SK-N-SH (cell line): ENCODE measurements around the gene AHCTF1. TPM values are rescaled to one million over a fixed set of nuclear protein-coding genes. Genes with fewer than 3 reads are reported as not detected.

Source experiments
- CTCF ChIA-PET: fragments of 300-600, 350-600 bp; formaldehyde crosslinking; extraction: SDS; loops from one replicate; lab custom pipeline; 2021; lab: Yijun Ruan, JAX
- POLR2A ChIA-PET: fragments of 350-600 bp; sonication (Branson Sonifier 250); formaldehyde crosslinking; extraction: SDS; loops from one replicate; lab custom pipeline; 2020; ENCODE audit warnings: antibody characterized with exemption, inconsistent platforms; lab: Yijun Ruan, JAX
- DNase-seq: peaks from one replicate; pipeline ENCODE4 v3.0.0; 2012
- H2AFZ ChIP-seq: fragments of 200-600 bp; sonication (generic); 2 replicates; pipeline ENCODE4 v1.8.1; 2016; ENCODE audit warnings: antibody characterized with exemption, mild to moderate bottlenecking, low read depth
- H3F3A ChIP-seq: fragments of 200-600 bp; sonication (generic); replicated peaks from 2 replicates; pipeline ENCODE3; 2016; ENCODE audit warnings: antibody characterized with exemption, mild to moderate bottlenecking; ENCODE audit not compliant: insufficient read depth
- H3K27ac ChIP-seq, 2 experiments: fragments of 200-500 bp in 1 of 2; fragments of 200-600 bp in 1 of 2; sonication (Bioruptor generic) in 1 of 2; sonication (generic), shearing (Covaris generic) in 1 of 2; 2 replicates each; pipeline versions ENCODE4 v1.5.1 to v1.6.1; 2014 to 2016; ENCODE audit warnings: low read depth in 2 of 2, inconsistent platforms in 1 of 2, low read length in 1 of 2, mild to moderate bottlenecking in 1 of 2, mixed read lengths in 1 of 2
- H3K27me3 ChIP-seq: fragments of 200-600 bp; sonication (generic), shearing (Covaris generic); 2 replicates; pipeline ENCODE4 v1.6.1; 2016; ENCODE audit warnings: mixed run types; ENCODE audit not compliant: insufficient read depth
- H3K36me3 ChIP-seq, 2 experiments: fragments of 200-500 bp in 1 of 2; fragments of 200-600 bp in 1 of 2; sonication (Bioruptor generic) in 1 of 2; sonication (generic) in 1 of 2; replicated peaks in 1 of 2; 2 replicates each; pipeline versions ENCODE3 to v1.5.1; 2014 to 2016; ENCODE audit warnings: low read length in 1 of 2, mild to moderate bottlenecking in 1 of 2; ENCODE audit not compliant: insufficient read depth in 2 of 2, control insufficient read depth in 1 of 2
- H3K4me1 ChIP-seq, 2 experiments: fragments of 200-500 bp in 1 of 2; fragments of 200-600 bp in 1 of 2; sonication (Bioruptor generic) in 1 of 2; sonication (generic), shearing (Covaris generic) in 1 of 2; 2 replicates each; pipeline versions ENCODE4 v1.5.1 to v1.6.1; 2014 to 2016; ENCODE audit warnings: low read depth in 1 of 2, low read length in 1 of 2, mixed run types in 1 of 2; ENCODE audit not compliant: insufficient read depth in 2 of 2, control insufficient read depth in 1 of 2
- H3K4me2 ChIP-seq: fragments of 200-600 bp; sonication (generic), shearing (Covaris generic); 2 replicates; pipeline ENCODE4 v1.6.1; 2017; ENCODE audit warnings: mixed run types
- H3K4me3 ChIP-seq, 2 experiments: fragments of 200-500 bp in 1 of 2; fragments of 200-600 bp in 1 of 2; sonication (Bioruptor generic) in 1 of 2; sonication (generic), shearing (Covaris generic) in 1 of 2; 2 replicates each; pipeline versions ENCODE4 v1.5.1 to v1.8.1; 2014 to 2016; ENCODE audit warnings: low read depth in 2 of 2, inconsistent platforms in 1 of 2, low read length in 1 of 2, mild to moderate bottlenecking in 1 of 2, mixed read lengths in 1 of 2, moderate library complexity in 1 of 2
- H3K79me2 ChIP-seq: fragments of 200-600 bp; sonication (generic); 2 replicates; pipeline ENCODE4 v1.8.1; 2017; ENCODE audit warnings: mild to moderate bottlenecking; ENCODE audit not compliant: insufficient read depth
- H3K9ac ChIP-seq: fragments of 200-600 bp; sonication (generic); 2 replicates; pipeline ENCODE4 v1.6.1; 2017; ENCODE audit warnings: mixed run types
- H3K9me2 ChIP-seq: fragments of 200-600 bp; sonication (generic); 2 replicates; pipeline ENCODE4 v1.6.1; 2017; ENCODE audit warnings: mixed run types
- H3K9me3 ChIP-seq: fragments of 200-600 bp; sonication (generic); 2 replicates; pipeline ENCODE4 v1.6.1; 2017; ENCODE audit warnings: mixed run types, mild to moderate bottlenecking, moderate library complexity
- H4K20me1 ChIP-seq: fragments of 200-600 bp; sonication (generic); 2 replicates; pipeline ENCODE4 v1.6.1; 2017; ENCODE audit warnings: mild to moderate bottlenecking, mixed run types; ENCODE audit not compliant: insufficient read depth
- CHD2 ChIP-seq: fragments of 150-350 bp; IDR thresholded peaks from 2 replicates; pipeline ENCODE4 v1.6.1; 2018; ENCODE audit warnings: low read length; ENCODE audit not compliant: partially characterized antibody
- CTCF ChIP-seq: fragments of 200-600 bp; sonication (generic); IDR thresholded peaks from 2 replicates; pipeline ENCODE4 v1.6.1; 2017; ENCODE audit warnings: antibody characterized with exemption, mild to moderate bottlenecking, moderate library complexity
- EZH2phosphoT487 ChIP-seq: fragments of 200-600 bp; sonication (generic); IDR thresholded peaks from 2 replicates; pipeline ENCODE4 v1.6.1; 2017; ENCODE audit warnings: low read depth, mixed run types, mild to moderate bottlenecking, antibody characterized with exemption, moderate library complexity, borderline replicate concordance
- FOSL2 ChIP-seq: IDR thresholded peaks from 2 replicates; pipeline ENCODE4 v1.4.0; 2012; ENCODE audit warnings: low read depth, mild to moderate bottlenecking, moderate library complexity, borderline replicate concordance
- GATA2 ChIP-seq: sonication (generic); formaldehyde crosslinking; IDR thresholded peaks from 2 replicates; pipeline ENCODE4 v1.5.0; 2020; ENCODE audit warnings: mild to moderate bottlenecking, missing genetic modification reagents
- MXI1 ChIP-seq: IDR thresholded peaks from 2 replicates; pipeline ENCODE4 v1.6.1; 2012; ENCODE audit warnings: mild to moderate bottlenecking, low read depth, low read length, improper control_type of control experiment
- NRF1 ChIP-seq: IDR thresholded peaks from 2 replicates; pipeline ENCODE4 v1.6.1; 2012; ENCODE audit warnings: low read depth, mild to moderate bottlenecking, low read length
- POLR2AphosphoS5 ChIP-seq: IDR thresholded peaks from 2 replicates; pipeline ENCODE4 v1.6.1; 2012; ENCODE audit warnings: low read depth, low read length
- SMC3 ChIP-seq: IDR thresholded peaks from 2 replicates; pipeline ENCODE4 v1.6.1; 2012; ENCODE audit warnings: low read depth, low read length, improper control_type of control experiment
- TEAD4 ChIP-seq: IDR thresholded peaks from 2 replicates; pipeline ENCODE4 v1.4.0; 2012; ENCODE audit warnings: mild to moderate bottlenecking, borderline replicate concordance; ENCODE audit not compliant: insufficient read depth
- USF1 ChIP-seq: IDR thresholded peaks from 2 replicates; pipeline ENCODE4 v1.4.0; 2012; ENCODE audit warnings: low read depth, borderline replicate concordance
- WGBS: methylation state at CpG from one replicate; pipeline ENCODE4 v1.1.6; 2017; ENCODE audit warnings: low lambda C conversion rate; 5-methylcytosine and 5-hydroxymethylcytosine counted together
- polyA plus RNA-seq, 3 experiments: library from polyadenylated mRNA; depleted of rRNA; stranded (reverse); fragments of >200 nt; gene quantifications; 2 replicates each; pipeline ENCODE4 v1.2.3, GENCODE V29; 2012
- TF ChIP-seq, protein P1 (sequence below): IDR thresholded peaks from 2 replicates; pipeline ENCODE4 v1.6.1; 2012; ENCODE audit warnings: mild to moderate bottlenecking, low read depth, low read length, moderate library complexity
- TF ChIP-seq, protein P2 (sequence below): fragments of 150-350 bp; IDR thresholded peaks from 2 replicates; pipeline ENCODE4 v1.6.1; 2016; ENCODE audit warnings: mild to moderate bottlenecking, low read depth, low read length

Gene AHCTF1
- polyA plus RNA-seq, 1 of the 3 experiments (the other 2 are of a cell fraction): 8.5 TPM

GRCh38 chr1:246947255-246947654, 15.5 kb upstream of the AHCTF1 start:
- H3K4me3 ChIP-seq: no peak overlapping the region
- CTCF ChIA-PET: no interaction called here
- peaks cover 0 to 3% of the 10 kb centered on the region in 2 experiments for H3K36me3 ChIP-seq
- WGBS: 88% methylated on average over 7 of the region's 7 CpGs
- no peak for DNase-seq
- H2AFZ ChIP-seq: no peak overlapping the region
- H3K9me2 ChIP-seq: no peaks in the 10 kb centered on the region
- TF ChIP-seq, protein P1, sequence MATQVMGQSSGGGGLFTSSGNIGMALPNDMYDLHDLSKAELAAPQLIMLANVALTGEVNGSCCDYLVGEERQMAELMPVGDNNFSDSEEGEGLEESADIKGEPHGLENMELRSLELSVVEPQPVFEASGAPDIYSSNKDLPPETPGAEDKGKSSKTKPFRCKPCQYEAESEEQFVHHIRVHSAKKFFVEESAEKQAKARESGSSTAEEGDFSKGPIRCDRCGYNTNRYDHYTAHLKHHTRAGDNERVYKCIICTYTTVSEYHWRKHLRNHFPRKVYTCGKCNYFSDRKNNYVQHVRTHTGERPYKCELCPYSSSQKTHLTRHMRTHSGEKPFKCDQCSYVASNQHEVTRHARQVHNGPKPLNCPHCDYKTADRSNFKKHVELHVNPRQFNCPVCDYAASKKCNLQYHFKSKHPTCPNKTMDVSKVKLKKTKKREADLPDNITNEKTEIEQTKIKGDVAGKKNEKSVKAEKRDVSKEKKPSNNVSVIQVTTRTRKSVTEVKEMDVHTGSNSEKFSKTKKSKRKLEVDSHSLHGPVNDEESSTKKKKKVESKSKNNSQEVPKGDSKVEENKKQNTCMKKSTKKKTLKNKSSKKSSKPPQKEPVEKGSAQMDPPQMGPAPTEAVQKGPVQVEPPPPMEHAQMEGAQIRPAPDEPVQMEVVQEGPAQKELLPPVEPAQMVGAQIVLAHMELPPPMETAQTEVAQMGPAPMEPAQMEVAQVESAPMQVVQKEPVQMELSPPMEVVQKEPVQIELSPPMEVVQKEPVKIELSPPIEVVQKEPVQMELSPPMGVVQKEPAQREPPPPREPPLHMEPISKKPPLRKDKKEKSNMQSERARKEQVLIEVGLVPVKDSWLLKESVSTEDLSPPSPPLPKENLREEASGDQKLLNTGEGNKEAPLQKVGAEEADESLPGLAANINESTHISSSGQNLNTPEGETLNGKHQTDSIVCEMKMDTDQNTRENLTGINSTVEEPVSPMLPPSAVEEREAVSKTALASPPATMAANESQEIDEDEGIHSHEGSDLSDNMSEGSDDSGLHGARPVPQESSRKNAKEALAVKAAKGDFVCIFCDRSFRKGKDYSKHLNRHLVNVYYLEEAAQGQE: no peak
- TF ChIP-seq SMC3: no peak
- TF ChIP-seq CHD2: no peak
- no peak for TF ChIP-seq GATA2
- TF ChIP-seq MXI1: no peak
- no peak for TF ChIP-seq USF1
- no peak for TF ChIP-seq FOSL2
- no peak for TF ChIP-seq EZH2phosphoT487
- TF ChIP-seq NRF1: no peak
- TF ChIP-seq CTCF: no peak
- TF ChIP-seq, all 33 proteins: peak for 0
- no peak overlapping the region for H3K27ac ChIP-seq
- H3F3A ChIP-seq: no peaks in the 10 kb centered on the region
- H3K27me3 ChIP-seq: no peaks in the 10 kb centered on the region
- H4K20me1 ChIP-seq: no peaks in the 10 kb centered on the region
- H3K79me2 ChIP-seq: no peaks in the 10 kb centered on the region
- no peaks in the 10 kb centered on the region for H3K9me3 ChIP-seq
- no peak overlapping the region for H3K4me2 ChIP-seq
- H3K9ac ChIP-seq: no peak overlapping the region
- H3K4me1 ChIP-seq: no peaks in the 10 kb centered on the region
- POLR2A ChIA-PET: no interaction called here

DNA sequence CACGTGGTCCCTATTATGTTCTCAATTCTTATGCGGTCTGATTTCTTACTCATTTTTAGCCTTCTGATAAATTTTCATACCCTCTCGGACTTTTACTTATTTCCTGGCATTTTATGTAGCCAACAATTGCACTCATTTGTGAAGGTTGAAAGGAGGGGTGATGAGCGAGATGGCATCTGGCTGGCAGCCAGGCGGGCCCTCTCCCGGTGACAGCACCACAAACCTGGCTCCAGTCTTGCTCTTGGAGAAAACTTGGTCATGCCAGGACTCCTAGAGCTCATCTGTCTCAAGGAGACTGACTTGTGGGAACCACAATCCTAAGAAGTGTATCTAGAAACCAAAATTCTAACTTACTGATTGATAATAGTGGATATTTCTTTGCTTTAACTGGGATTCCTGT, 14.6 kb upstream of the AHCTF1 start:
- Histone ChIP-seq H3K79me2 (no peaks in the 10 kb centered on the region), H3K4me2 (no peak overlapping the region), H3K9me3 (no peaks in the 10 kb centered on the region), H3K4me3 (no peak overlapping the region), H3K4me1 (no peaks in the 10 kb centered on the region), H3K36me3 (peaks cover 0 to 3% of the 10 kb centered on the region in 2 experiments), H3K9ac (no peak overlapping the region), H2AFZ (no peak overlapping the region), H4K20me1 (no peaks in the 10 kb centered on the region), H3K27ac (no peak overlapping the region), H3F3A (no peaks in the 10 kb centered on the region), H3K9me2 (no peaks in the 10 kb centered on the region), H3K27me3 (no peaks in the 10 kb centered on the region)
- CTCF ChIA-PET: no interaction called here
- 93% methylated on average over 6 of the region's 6 CpGs for whole genome bisulfite sequencing
- POLR2A ChIA-PET: no interaction called here
- no peak for TF ChIP-seq POLR2AphosphoS5
- TF ChIP-seq, protein P2, sequence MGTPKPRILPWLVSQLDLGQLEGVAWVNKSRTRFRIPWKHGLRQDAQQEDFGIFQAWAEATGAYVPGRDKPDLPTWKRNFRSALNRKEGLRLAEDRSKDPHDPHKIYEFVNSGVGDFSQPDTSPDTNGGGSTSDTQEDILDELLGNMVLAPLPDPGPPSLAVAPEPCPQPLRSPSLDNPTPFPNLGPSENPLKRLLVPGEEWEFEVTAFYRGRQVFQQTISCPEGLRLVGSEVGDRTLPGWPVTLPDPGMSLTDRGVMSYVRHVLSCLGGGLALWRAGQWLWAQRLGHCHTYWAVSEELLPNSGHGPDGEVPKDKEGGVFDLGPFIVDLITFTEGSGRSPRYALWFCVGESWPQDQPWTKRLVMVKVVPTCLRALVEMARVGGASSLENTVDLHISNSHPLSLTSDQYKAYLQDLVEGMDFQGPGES: no peak
- TF ChIP-seq TEAD4: no peak
- no peak for DNase-seq
